ENCODE results near the gene MAP3K5.

DNA sequence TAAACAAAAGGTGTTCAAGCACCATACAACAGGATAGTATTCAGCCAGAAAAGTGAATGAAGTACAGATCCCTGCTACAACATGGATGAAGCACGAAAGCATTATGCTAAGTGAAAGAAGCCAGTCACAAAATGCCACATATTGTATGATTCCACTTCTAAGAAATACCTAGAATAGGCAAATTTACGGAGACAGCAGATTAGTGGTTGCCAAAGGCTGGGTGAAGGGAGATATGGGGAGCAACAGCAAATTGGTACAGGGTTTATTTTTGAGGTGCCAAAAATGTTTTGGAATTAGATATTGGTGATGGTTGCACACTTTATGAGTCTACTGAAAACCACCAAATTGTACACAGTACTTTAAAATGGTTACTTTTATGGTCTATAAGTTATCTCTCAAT lies 23.2 kb downstream of the MAP3K5 start:
- TF ChIP-seq POLR2A (IDR thresholded peaks at IDR 0.05; ENCODE audit: low read depth, low read length) = no peak
- TF ChIP-seq, protein P1, sequence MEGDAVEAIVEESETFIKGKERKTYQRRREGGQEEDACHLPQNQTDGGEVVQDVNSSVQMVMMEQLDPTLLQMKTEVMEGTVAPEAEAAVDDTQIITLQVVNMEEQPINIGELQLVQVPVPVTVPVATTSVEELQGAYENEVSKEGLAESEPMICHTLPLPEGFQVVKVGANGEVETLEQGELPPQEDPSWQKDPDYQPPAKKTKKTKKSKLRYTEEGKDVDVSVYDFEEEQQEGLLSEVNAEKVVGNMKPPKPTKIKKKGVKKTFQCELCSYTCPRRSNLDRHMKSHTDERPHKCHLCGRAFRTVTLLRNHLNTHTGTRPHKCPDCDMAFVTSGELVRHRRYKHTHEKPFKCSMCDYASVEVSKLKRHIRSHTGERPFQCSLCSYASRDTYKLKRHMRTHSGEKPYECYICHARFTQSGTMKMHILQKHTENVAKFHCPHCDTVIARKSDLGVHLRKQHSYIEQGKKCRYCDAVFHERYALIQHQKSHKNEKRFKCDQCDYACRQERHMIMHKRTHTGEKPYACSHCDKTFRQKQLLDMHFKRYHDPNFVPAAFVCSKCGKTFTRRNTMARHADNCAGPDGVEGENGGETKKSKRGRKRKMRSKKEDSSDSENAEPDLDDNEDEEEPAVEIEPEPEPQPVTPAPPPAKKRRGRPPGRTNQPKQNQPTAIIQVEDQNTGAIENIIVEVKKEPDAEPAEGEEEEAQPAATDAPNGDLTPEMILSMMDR (IDR thresholded peaks at IDR 0.05; ENCODE audit: extremely low read depth in 1 of 2, insufficient read depth in 1 of 2, low read depth in 1 of 2, low read length in 2 of 2) = no peak
- no peak for TF ChIP-seq JUN (IDR thresholded peaks at IDR 0.05; ENCODE audit: borderline replicate concordance, insufficient read depth, insufficient read length, low read depth)

Data from endothelial cell of umbilical vein (primary cell).